GM23338 (cell line): Measurements from ENCODE around the gene TBATA.

ENCODE experiments used
- EZH2 ChIP-seq: fragments of 200-600 bp; sonication (generic); IDR thresholded peaks from one replicate; pipeline ENCODE4 v1.8.0; 2017; ENCODE audit warnings: antibody characterized with exemption, mild to moderate bottlenecking, low read depth; ENCODE audit not compliant: unreplicated experiment
- EZH2phosphoT487 ChIP-seq: fragments of 200-600 bp; sonication (generic); IDR thresholded peaks from one replicate; pipeline ENCODE4 v1.8.1; 2018; ENCODE audit warnings: antibody characterized with exemption; ENCODE audit not compliant: unreplicated experiment
- JUNB ChIP-seq: IDR thresholded peaks from one replicate; pipeline ENCODE4 v1.6.1; 2016; ENCODE audit warnings: antibody characterized with exemption; ENCODE audit not compliant: unreplicated experiment
- NANOG ChIP-seq: IDR thresholded peaks from 2 replicates; pipeline ENCODE4 v1.6.1; 2016; ENCODE audit warnings: antibody characterized with exemption, borderline replicate concordance
- POLR2AphosphoS5 ChIP-seq: IDR thresholded peaks from 2 replicates; pipeline ENCODE4 v1.6.1; 2016; ENCODE audit warnings: antibody characterized with exemption, low read depth
- ZNF114 ChIP-seq: fragments of 250-450 bp; sonication (Bioruptor Pico); IDR thresholded peaks from 2 replicates; pipeline ENCODE4 v1.5.0; 2020; ENCODE audit warnings: mild to moderate bottlenecking, moderate library complexity
- ZNF331 ChIP-seq: fragments of 250-450 bp; sonication (Bioruptor Pico); IDR thresholded peaks from 2 replicates; pipeline ENCODE4 v1.5.0; 2020; ENCODE audit warnings: low read depth, mild to moderate bottlenecking, moderate library complexity
- TF ChIP-seq, protein P1 (sequence below): IDR thresholded peaks from one replicate; pipeline ENCODE4 v1.6.1; 2018; ENCODE audit warnings: antibody characterized with exemption; ENCODE audit not compliant: unreplicated experiment
- TF ChIP-seq, protein P2 (sequence below), 2 experiments: fragments of 200-600 bp in 1 of 2; sonication (generic) in 1 of 2; conservative IDR thresholded peaks; 2 replicates each; pipeline versions ENCODE4 v1.5.1 to v1.6.1; 2016 to 2017; ENCODE audit warnings: antibody characterized with exemption in 2 of 2, low read depth in 2 of 2, mild to moderate bottlenecking in 2 of 2, moderate library complexity in 1 of 2

DNA sequence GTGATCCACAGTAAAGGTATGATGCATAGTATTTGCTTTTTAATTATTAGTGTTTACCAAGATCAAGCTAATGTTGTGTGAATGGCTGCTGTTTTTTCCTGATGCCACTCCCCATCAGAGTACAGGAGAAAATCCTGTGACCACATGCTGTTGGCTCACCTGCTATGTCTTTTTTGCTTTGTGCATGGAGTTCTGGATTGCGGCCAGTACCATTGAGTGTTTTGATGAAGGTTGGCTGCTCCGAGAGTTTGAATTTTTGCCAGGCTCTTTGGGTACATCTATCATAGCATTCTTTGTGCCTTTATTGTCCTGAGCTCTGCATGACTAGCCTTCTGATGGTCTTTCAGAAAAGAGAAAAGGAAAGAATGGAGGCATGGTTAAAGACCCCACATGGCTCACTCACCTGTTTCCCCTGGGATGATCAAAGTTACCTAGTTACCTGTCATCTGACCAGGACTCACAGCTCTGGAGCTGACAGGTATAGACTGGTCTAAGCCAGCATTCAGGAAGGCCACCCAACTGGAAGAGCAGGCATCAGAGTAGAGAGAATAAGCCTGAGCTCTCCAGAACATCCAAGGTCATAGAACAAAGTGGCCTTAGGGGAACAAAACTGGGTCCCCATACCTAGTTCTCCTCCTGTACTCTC lies 18.7 kb upstream of the TBATA start:
- TF ChIP-seq, protein P1, sequence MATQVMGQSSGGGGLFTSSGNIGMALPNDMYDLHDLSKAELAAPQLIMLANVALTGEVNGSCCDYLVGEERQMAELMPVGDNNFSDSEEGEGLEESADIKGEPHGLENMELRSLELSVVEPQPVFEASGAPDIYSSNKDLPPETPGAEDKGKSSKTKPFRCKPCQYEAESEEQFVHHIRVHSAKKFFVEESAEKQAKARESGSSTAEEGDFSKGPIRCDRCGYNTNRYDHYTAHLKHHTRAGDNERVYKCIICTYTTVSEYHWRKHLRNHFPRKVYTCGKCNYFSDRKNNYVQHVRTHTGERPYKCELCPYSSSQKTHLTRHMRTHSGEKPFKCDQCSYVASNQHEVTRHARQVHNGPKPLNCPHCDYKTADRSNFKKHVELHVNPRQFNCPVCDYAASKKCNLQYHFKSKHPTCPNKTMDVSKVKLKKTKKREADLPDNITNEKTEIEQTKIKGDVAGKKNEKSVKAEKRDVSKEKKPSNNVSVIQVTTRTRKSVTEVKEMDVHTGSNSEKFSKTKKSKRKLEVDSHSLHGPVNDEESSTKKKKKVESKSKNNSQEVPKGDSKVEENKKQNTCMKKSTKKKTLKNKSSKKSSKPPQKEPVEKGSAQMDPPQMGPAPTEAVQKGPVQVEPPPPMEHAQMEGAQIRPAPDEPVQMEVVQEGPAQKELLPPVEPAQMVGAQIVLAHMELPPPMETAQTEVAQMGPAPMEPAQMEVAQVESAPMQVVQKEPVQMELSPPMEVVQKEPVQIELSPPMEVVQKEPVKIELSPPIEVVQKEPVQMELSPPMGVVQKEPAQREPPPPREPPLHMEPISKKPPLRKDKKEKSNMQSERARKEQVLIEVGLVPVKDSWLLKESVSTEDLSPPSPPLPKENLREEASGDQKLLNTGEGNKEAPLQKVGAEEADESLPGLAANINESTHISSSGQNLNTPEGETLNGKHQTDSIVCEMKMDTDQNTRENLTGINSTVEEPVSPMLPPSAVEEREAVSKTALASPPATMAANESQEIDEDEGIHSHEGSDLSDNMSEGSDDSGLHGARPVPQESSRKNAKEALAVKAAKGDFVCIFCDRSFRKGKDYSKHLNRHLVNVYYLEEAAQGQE: no peak
- no peak for TF ChIP-seq POLR2AphosphoS5
- no peak for TF ChIP-seq EZH2
- TF ChIP-seq, protein P2, sequence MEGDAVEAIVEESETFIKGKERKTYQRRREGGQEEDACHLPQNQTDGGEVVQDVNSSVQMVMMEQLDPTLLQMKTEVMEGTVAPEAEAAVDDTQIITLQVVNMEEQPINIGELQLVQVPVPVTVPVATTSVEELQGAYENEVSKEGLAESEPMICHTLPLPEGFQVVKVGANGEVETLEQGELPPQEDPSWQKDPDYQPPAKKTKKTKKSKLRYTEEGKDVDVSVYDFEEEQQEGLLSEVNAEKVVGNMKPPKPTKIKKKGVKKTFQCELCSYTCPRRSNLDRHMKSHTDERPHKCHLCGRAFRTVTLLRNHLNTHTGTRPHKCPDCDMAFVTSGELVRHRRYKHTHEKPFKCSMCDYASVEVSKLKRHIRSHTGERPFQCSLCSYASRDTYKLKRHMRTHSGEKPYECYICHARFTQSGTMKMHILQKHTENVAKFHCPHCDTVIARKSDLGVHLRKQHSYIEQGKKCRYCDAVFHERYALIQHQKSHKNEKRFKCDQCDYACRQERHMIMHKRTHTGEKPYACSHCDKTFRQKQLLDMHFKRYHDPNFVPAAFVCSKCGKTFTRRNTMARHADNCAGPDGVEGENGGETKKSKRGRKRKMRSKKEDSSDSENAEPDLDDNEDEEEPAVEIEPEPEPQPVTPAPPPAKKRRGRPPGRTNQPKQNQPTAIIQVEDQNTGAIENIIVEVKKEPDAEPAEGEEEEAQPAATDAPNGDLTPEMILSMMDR (conservative IDR thresholded peaks at IDR 0.05; ENCODE audit: low read depth in 2 of 2): no peak
- TF ChIP-seq JUNB: no peak
- TF ChIP-seq NANOG: no peak
- no peak for TF ChIP-seq ZNF114 (CRISPR knock-in tag)
- TF ChIP-seq EZH2phosphoT487: no peak
- no peak for TF ChIP-seq ZNF331 (CRISPR knock-in tag)
